Fibroblast of the aortic adventitia (primary cell): ENCODE results near the gene MLEC. TPM values are rescaled to one million over a fixed set of nuclear protein-coding genes. Genes with fewer than 3 reads are reported as not detected.
A peak's percentile ranks its signal among the peaks of the same experiment; 100 is the strongest.
"Not testable (repeated sequence)": the region's sequence is repeated elsewhere in the genome, so short reads cannot be mapped to it uniquely, and the experiment has no call there.

ENCODE experiments used
- DNase-seq: peaks from one replicate; pipeline ENCODE4 v3.0.0-alpha.2; 2010; ENCODE audit warnings: low read depth
- H3K4me3 ChIP-seq: 2 replicates; pipeline ENCODE4 v1.5.1; 2011; ENCODE audit warnings: low read depth, mild to moderate bottlenecking, control low read depth, low read length, moderate library complexity
- total RNA-seq: library from RNA; depleted of rRNA; stranded (reverse); fragments of >200 nt; gene quantifications from 2 replicates; pipeline ENCODE4 v1.2.3, GENCODE V29; 2012; ENCODE audit warnings: low replicate concordance
- TF ChIP-seq, protein P1 (sequence below): IDR thresholded peaks from 2 replicates; pipeline ENCODE4 v1.5.1; 2011; ENCODE audit warnings: mild to moderate bottlenecking, low read length, control low read depth, inconsistent platforms; ENCODE audit not compliant: insufficient read depth

MLEC gene
- total RNA-seq, 1 donor: 77.1 TPM

DNA sequence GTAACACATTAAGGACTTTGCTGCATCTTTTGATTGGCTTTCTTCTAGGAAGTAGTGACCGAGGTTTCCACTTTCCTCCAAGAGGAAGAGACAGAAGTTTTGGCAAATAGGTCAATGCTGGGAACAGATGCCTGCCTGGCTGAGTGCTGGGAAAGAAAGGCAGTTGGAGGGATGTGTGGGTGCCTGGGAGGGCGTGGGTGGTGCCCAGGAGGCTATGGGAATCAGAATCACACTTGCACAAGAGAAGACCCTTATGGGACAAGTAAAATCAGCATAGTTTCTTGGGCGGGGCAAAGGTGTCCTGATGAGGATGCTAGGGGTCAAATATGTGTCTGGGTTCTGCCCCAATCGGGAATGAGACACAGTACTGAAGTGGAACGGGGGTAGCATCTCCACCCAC, 37.8 kb downstream of the MLEC start:
- no peak overlapping the region for H3K4me3 ChIP-seq
- no peak for DNase-seq
- TF ChIP-seq, protein P1, sequence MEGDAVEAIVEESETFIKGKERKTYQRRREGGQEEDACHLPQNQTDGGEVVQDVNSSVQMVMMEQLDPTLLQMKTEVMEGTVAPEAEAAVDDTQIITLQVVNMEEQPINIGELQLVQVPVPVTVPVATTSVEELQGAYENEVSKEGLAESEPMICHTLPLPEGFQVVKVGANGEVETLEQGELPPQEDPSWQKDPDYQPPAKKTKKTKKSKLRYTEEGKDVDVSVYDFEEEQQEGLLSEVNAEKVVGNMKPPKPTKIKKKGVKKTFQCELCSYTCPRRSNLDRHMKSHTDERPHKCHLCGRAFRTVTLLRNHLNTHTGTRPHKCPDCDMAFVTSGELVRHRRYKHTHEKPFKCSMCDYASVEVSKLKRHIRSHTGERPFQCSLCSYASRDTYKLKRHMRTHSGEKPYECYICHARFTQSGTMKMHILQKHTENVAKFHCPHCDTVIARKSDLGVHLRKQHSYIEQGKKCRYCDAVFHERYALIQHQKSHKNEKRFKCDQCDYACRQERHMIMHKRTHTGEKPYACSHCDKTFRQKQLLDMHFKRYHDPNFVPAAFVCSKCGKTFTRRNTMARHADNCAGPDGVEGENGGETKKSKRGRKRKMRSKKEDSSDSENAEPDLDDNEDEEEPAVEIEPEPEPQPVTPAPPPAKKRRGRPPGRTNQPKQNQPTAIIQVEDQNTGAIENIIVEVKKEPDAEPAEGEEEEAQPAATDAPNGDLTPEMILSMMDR: no peak

DNA sequence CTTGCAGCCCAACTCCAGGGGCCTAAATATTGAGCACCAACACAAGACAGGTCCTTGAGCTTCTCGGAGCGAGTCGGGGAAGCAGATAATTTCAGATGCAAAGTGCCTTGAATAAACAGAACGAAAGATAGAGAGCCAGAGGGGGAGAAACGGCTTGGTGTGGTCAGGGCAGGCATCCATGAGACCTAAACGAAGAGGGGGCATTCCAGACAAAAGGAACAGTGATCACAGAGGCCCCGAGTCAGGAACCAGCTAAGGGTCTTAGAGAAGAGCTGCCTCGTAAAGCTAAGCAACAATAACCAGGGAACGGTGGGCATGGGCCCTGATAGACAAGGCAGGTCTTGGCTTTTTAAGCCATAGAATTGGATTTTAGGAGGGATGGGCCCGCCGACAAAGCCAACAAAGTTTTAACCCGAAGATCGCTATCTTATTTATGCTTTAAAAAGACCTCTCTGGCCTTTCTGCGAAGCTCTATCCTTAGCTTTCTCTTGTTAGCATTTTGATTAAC, 38.3 kb downstream of the MLEC start:
- DNase-seq: no peak
- TF ChIP-seq, protein P1: no peak
- peak overlapping the region; percentile 73 for H3K4me3 ChIP-seq

DNA sequence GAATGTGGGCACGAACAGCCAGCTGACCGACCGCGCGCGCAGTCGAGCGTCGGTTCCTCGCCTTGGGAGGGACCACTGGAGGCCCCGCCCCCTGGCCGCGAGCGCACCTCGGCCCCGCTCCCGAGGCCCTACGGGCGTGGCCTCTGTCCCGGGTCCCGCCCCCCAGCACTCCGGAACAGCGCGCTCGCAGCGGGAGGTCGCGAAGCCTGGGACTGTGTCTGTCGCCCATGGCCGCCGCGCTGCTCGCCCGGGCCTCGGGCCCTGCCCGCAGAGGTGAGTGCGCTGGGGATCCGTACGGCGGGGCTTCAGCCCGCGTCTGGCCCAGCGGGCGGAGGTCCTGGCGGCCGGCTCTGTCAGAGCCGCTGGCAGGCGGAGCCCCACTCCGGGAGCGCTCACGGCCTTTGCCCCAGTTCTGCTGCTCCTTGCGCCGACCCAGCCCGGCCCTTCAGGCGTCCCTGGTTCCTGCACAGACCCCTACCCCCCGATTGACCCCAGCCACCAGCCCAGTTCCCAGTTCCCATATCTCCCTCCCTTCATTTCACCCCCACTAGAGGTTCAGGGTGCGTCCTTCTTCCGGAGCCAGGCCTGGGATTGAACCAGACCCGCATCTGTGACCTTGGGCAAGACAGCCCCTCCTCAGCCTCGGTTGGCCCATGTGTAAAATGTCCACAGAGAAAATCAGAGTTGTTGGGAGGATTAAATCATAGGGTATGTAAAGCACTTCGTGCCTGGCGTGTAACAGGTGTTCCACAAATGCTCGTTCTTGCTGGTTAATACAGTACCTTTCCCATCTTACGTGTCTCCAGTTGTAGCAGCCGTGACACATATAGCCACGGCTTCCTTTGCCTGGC, 38.9 kb downstream of the MLEC start, which contains the start of gene ACADS:
Gene ACADS, plus strand, starts transcription at position 168 of the 851 bp plus-strand sequence. Its CDS starts 60 bp downstream, at position 228.
- peak within 1 kb of the TSS; percentile 73 for H3K4me3 ChIP-seq
- DNase-seq: peak; percentile 67
- TF ChIP-seq, protein P1: no peak

DNA sequence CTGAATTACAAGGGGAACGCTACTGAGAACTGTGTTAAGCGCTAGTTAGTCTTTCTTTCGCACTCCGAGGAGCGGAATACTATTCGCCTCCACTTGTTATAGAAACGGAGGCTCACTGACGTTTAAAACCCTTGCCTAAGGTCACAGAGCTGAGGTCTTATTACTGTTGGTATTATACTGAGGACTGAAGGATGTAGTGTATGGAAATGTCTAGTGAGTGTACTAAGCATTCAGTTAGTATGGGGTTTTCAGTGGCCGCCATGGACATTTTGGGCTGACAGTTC, 39.5 kb downstream of the MLEC start:
- DNase-seq: no peak
- peak overlapping the region; percentile 73 for H3K4me3 ChIP-seq
- TF ChIP-seq, protein P1: no peak

DNA sequence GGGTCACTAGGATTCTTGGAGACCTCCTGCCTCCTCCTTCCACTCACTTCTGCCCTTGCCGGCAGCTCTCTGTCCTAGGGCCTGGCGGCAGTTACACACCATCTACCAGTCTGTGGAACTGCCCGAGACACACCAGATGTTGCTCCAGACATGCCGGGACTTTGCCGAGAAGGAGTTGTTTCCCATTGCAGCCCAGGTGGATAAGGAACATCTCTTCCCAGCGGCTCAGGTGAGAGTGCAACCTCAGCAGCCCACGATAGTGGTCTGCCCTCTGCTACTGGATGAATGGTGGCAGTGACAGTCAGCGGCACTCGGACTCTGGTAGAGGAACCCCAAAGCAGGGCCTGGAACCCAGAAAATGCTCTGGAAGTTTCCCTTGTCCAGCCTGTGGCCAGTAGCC, 40.0 kb downstream of the MLEC start:
- TF ChIP-seq, protein P1: no peak
- H3K4me3 ChIP-seq: no peak overlapping the region

DNA sequence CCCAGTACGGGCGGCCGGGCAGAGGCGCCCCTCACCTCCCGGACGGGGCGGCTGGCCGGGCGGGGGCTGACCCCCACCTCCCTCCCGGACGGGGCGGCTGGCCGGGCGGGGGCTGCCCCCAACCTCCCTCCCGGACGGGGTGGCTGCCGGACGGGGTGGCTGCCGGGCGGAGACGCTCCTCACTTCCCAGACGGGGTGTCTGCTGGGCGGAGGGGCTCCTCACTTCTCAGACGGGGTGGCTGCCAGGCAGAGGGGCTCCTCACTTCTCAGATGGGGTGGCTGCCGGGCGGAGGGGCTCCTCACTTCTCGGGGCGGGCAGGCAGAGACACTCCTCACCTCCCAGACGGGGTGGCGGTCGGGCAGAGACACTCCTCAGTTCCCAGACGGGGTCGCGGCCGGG, 45.2 kb downstream of the MLEC start:
- not testable (repeated sequence) for DNase-seq

More for the DNA sequence above, 40.0 kb downstream of the MLEC start:
- no peak for DNase-seq

DNA sequence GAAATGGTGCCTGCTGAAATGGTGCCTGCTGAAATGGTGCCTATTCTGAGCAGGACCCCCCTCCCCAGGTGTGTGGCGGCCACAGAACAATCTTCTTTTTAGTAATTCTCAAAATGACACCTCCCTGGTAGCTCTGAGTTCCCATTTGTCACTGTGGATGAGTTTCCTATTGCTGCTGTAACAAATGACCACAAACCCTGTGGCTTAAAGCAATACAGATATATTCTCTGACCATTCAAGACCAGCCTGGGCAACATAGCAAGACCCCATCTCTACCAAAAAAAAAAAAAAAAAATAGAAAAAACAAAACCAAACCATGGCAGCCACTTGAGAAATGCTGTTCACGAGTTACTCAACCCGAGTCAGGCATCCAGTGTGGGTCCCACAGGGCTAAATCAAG, 46.6 kb downstream of the MLEC start:
- DNase-seq: no peak
- no peak overlapping the region for H3K4me3 ChIP-seq
- TF ChIP-seq, protein P1: no peak

More for the DNA sequence above, 45.2 kb downstream of the MLEC start:
- not testable (repeated sequence) for H3K4me3 ChIP-seq
